NOMO-1 treated with dmso at 0.1 percent for 144 hours (cell line): ENCODE results near the gene STAT6.

Experiments
- DNase-seq: peaks from one replicate; lab custom pipeline; 2025; ENCODE audit not compliant: unreplicated experiment; lab: John Stamatoyannopoulos, UW

Gene STAT6

GRCh38 chr12:57146961-57147944 lies 36.1 kb upstream of the STAT6 start, which contains the start of gene LRP1-AS:
LRP1-AS (minus strand) TSS chr12:57147619.
- no peak for DNase-seq

- DNase-seq, result no peak
Measured at GRCh38 chr12:57146092-57146491, 34.9 kb upstream of the STAT6 start.

- no peak for DNase-seq
Measured at GRCh38 chr12:57145460-57146059, 34.4 kb upstream of the STAT6 start.

GRCh38 chr12:57143454-57143853 lies 32.3 kb upstream of the STAT6 start:
- no peak for DNase-seq

- DNase-seq, result no peak
Measured at GRCh38 chr12:57142727-57143126, 31.6 kb upstream of the STAT6 start.

- no peak for DNase-seq
Measured at GRCh38 chr12:57142121-57142520, 31.0 kb upstream of the STAT6 start.

GRCh38 chr12:57141249-57141648 lies 30.1 kb upstream of the STAT6 start:
- no peak for DNase-seq

- peak; percentile 29 for DNase-seq
Measured at GRCh38 chr12:57139796-57140649, 28.9 kb upstream of the STAT6 start.

GRCh38 chr12:57138526-57139272 lies 27.5 kb upstream of the STAT6 start:
- DNase-seq, result no peak

GRCh38 chr12:57135527-57136326 lies 24.6 kb upstream of the STAT6 start:
- DNase-seq, result no peak

- no peak for DNase-seq
Measured at GRCh38 chr12:57134949-57135348, 23.8 kb upstream of the STAT6 start.

GRCh38 chr12:57133916-57134315 lies 22.8 kb upstream of the STAT6 start:
- no peak for DNase-seq

GRCh38 chr12:57133013-57133569 lies 21.9 kb upstream of the STAT6 start:
- no peak for DNase-seq

- no peak for DNase-seq
Measured at GRCh38 chr12:57131896-57132744, 21.0 kb upstream of the STAT6 start.

- DNase-seq, result no peak
Measured at GRCh38 chr12:57130941-57131340, 19.8 kb upstream of the STAT6 start.

- DNase-seq, result peak; percentile 63
Measured at GRCh38 chr12:57129889-57130288, 18.7 kb upstream of the STAT6 start.

- no peak for DNase-seq
Measured at GRCh38 chr12:57129321-57129842, 18.2 kb upstream of the STAT6 start.

- no peak for DNase-seq
Measured at GRCh38 chr12:57128519-57129247, 17.5 kb upstream of the STAT6 start.
